ENCODE data around the gene TMEM80. TPM values are rescaled to one million over a fixed set of nuclear protein-coding genes. Genes with fewer than 3 reads are reported as not detected.

The TMEM80 gene
- total RNA-seq, 4 donors from 2014 or later = 35.6 to 65.8 (median 48.6) TPM

GRCh38 chr11:694563-695287 lies 891 bp upstream of the TMEM80 start, which contains the start of gene DEAF1:
Gene DEAF1 (minus strand): TSS chr11:695222. CDS start chr11:695047, 175 bp downstream.
- Histone ChIP-seq H3K36me3 (peaks cover 0 to 24% of the 10 kb centered on the region in 2 donors), H3K9me3 (no peaks in the 10 kb centered on the region), H3K27me3 (no peaks in the 10 kb centered on the region), H3K27ac (peak within 1 kb of the TSS; percentile 87 to 99 (median 98)), H3K4me1 (peaks cover 0 to 55% (median 33%) of the 10 kb centered on the region in 3 donors), H3K4me3 (peak within 1 kb of the TSS; percentile 62 to 94)
- peak; percentile 86 for ATAC-seq
- 0 to 13% methylated on average over 4 to 6 of the region's 103 CpGs for WGBS, 2 donors (ENCODE audit: low coverage in 1 of 2)
- peak in 1 of 2 donors; percentile 37 for TF ChIP-seq POLR2A (IDR thresholded peaks at IDR 0.05)
- TF ChIP-seq, protein P1, sequence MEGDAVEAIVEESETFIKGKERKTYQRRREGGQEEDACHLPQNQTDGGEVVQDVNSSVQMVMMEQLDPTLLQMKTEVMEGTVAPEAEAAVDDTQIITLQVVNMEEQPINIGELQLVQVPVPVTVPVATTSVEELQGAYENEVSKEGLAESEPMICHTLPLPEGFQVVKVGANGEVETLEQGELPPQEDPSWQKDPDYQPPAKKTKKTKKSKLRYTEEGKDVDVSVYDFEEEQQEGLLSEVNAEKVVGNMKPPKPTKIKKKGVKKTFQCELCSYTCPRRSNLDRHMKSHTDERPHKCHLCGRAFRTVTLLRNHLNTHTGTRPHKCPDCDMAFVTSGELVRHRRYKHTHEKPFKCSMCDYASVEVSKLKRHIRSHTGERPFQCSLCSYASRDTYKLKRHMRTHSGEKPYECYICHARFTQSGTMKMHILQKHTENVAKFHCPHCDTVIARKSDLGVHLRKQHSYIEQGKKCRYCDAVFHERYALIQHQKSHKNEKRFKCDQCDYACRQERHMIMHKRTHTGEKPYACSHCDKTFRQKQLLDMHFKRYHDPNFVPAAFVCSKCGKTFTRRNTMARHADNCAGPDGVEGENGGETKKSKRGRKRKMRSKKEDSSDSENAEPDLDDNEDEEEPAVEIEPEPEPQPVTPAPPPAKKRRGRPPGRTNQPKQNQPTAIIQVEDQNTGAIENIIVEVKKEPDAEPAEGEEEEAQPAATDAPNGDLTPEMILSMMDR (IDR thresholded peaks at IDR 0.05) = peak in 1 of 4 experiments; percentile 7
- TF ChIP-seq POLR2AphosphoS5 (IDR thresholded peaks at IDR 0.05) = no peak
- TF ChIP-seq EP300 (IDR thresholded peaks at IDR 0.05) = no peak

GRCh38 chr11:695288-695537 lies 403 bp upstream of the TMEM80 start:
- ATAC-seq = no peak
- peak overlapping the region; percentile 62 to 94 for H3K4me3 ChIP-seq
- H3K9me3 ChIP-seq = no peaks in the 10 kb centered on the region
- 1% methylated on average over 15 of the region's 25 CpGs; no CpG with 5 or more reads in 1 of the 2 donors for WGBS, 2 donors (ENCODE audit: low coverage in 1 of 2)
- peak overlapping the region; percentile 87 to 99 (median 98) for H3K27ac ChIP-seq
- TF ChIP-seq POLR2AphosphoS5 (IDR thresholded peaks at IDR 0.05) (no peak), EP300 (IDR thresholded peaks at IDR 0.05) (no peak), POLR2A (IDR thresholded peaks at IDR 0.05) (no peak)
- TF ChIP-seq, protein P1 (IDR thresholded peaks at IDR 0.05) = no peak
- no peaks in the 10 kb centered on the region for H3K27me3 ChIP-seq
- H3K36me3 ChIP-seq = peaks cover 0 to 27% of the 10 kb centered on the region in 2 donors
- peaks cover 0 to 55% (median 33%) of the 10 kb centered on the region in 3 donors for H3K4me1 ChIP-seq

GRCh38 chr11:696955-697491 lies 1.4 kb downstream of the TMEM80 start:
- H3K36me3 ChIP-seq = peaks cover 0 to 30% of the 10 kb centered on the region in 2 donors

DNA sequence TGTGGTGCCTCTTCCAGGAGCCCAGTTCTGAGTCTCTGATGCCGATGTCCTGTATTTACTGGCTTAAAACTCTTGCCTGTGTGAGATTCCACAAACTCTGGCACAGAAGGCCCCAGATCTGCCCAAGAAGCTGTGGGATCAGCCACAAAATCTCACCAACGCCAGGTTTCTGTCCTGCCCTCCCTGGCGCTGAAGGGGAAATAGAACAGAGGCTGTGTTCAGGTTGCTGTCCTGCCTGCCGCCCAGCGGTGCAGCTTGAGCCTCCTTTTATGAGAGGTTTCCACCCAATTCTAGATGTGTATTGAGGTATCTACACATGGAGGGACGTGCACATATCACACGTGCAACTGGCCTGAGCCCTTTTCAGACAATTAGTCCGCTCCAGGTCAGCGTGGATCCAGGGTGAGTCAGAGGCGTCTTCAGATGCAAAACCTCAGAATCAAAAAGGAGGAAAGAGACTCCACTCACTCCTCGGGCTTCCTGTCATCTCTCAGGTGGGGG lies 2.2 kb downstream of the TMEM80 start:
- H3K36me3 ChIP-seq = peaks cover 0 to 38% of the 10 kb centered on the region in 2 donors
- peak overlapping the region in 1 of 2 donors; percentile 9 for H3K4me3 ChIP-seq
- TF ChIP-seq, protein P1 (IDR thresholded peaks at IDR 0.05) = no peak
- TF ChIP-seq POLR2AphosphoS5 (IDR thresholded peaks at IDR 0.05) (no peak), EP300 (IDR thresholded peaks at IDR 0.05) (no peak), POLR2A (IDR thresholded peaks at IDR 0.05) (no peak)
- peak overlapping the region; percentile 83 to 99 (median 98) for H3K27ac ChIP-seq
- 14 to 40% methylated on average over 1 of the region's 11 CpGs for WGBS, 2 donors (ENCODE audit: low coverage in 1 of 2)
- H3K9me3 ChIP-seq = no peaks in the 10 kb centered on the region
- H3K27me3 ChIP-seq = no peaks in the 10 kb centered on the region
- ATAC-seq = no peak
- peaks cover 0 to 62% (median 33%) of the 10 kb centered on the region in 3 donors for H3K4me1 ChIP-seq

More at GRCh38 chr11:696955-697491, 1.4 kb downstream of the TMEM80 start:
- H3K9me3 ChIP-seq = no peaks in the 10 kb centered on the region
- no peak for TF ChIP-seq EP300 (IDR thresholded peaks at IDR 0.05)
- peak; percentile 90 for TF ChIP-seq POLR2AphosphoS5 (IDR thresholded peaks at IDR 0.05)
- TF ChIP-seq POLR2A (IDR thresholded peaks at IDR 0.05) = no peak
- TF ChIP-seq, protein P1 (IDR thresholded peaks at IDR 0.05) = peak in 1 of 4 experiments; percentile 6
- peak overlapping the region in 1 of 2 donors; percentile 94 for H3K4me3 ChIP-seq
- ATAC-seq = peak; percentile 42
- WGBS, 2 donors (ENCODE audit: low coverage in 1 of 2) = 30 to 35% methylated on average over 8 of the region's 11 CpGs
- H3K4me1 ChIP-seq = peaks cover 0 to 57% (median 33%) of the 10 kb centered on the region in 3 donors
- H3K27me3 ChIP-seq = no peaks in the 10 kb centered on the region
- peak overlapping the region; percentile 86 to 99 (median 98) for H3K27ac ChIP-seq
